Uterus (tissue), 2 donors: ENCODE results near the gene CEP83.

Experiments used
- CTCF ChIP-seq, 4 experiments: fragments of 200-600 bp in 2 of 4; fragments of 450-650 bp in 2 of 4; sonication (generic) in 2 of 4; IDR thresholded peaks; one replicate each; pipeline ENCODE4 v1.5.1; 2016 to 2019; ENCODE audit warnings: antibody characterized with exemption in 4 of 4, mild to moderate bottlenecking in 2 of 4, moderate library complexity in 1 of 4
- POLR2A ChIP-seq, 2 donors: fragments of 450-650 bp; IDR thresholded peaks; one replicate each; pipeline ENCODE4 v1.6.1; 2016; ENCODE audit warnings: antibody characterized with exemption in 2 of 2, mild to moderate bottlenecking in 1 of 2, moderate library complexity in 1 of 2

- TF ChIP-seq CTCF (IDR thresholded peaks at IDR 0.05) = no peak
- TF ChIP-seq POLR2A (IDR thresholded peaks at IDR 0.05) = peak; percentile 18 to 31
Measured at GRCh38 chr12:94262228-94263010, 197.2 kb downstream of the CEP83 start.
